ENCODE results near the gene SYT15.

- TF ChIP-seq CTCF (IDR thresholded peaks at IDR 0.05), result no peak
- no peak for TF ChIP-seq EZH2 (IDR thresholded peaks at IDR 0.05; ENCODE audit: borderline replicate concordance, insufficient read depth, low read depth, low read length, poor library complexity, severe bottlenecking)
Observed at GRCh38 chr10:46559231-46559671, 19.7 kb upstream of the SYT15 start.
